ENCODE measurements around the gene CIAO2A. TPM values are rescaled to one million over a fixed set of nuclear protein-coding genes. Genes with fewer than 3 reads are reported as not detected.
"Not testable (repeated sequence)": the region's sequence is repeated elsewhere in the genome, so short reads cannot be mapped to it uniquely, and the experiment has no call there.

Gene CIAO2A
- total RNA-seq, 1 experiment from 2014 or later = 38.7 TPM

DNA sequence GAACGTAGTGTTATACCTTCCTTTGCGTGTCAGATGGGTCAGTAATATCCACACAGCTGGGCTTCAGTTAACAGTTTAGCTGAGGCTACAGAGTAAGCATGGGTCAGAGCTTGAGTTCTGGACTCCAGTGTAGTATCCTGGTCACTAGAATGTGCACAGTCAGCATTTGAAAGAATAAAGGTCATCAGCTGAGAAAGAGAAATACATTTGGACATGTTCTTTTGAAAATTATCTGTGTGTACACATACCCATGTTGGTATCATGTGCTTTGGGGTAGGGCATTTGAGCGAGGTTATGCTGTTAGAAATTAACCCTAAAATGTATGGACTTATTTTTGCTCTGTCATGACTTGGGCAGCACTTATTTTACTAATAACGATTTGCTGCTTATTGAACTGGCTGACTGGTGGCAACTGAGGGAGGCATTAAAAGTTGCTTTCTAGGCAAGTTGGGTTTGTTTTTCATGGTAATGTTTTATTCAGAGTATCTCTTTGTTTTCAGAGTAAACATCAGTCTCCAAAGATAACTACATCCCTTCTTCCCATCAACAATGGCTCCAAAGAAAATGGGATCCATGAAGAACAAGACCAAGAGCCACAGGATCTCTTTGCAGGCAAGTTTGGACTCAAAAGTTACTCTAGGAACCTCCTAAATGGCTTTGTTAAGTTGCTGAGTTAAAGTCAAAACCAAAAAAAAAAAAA is 18.6 kb upstream of the CIAO2A start:
- no peak overlapping the region for H3K4me3 Mint-ChIP-seq (ENCODE audit: unreplicated experiment)
- H3K4me1 Mint-ChIP-seq (ENCODE audit: insufficient read depth, unreplicated experiment) = peaks cover 18% of the 10 kb centered on the region
- H3K9me3 Mint-ChIP-seq (ENCODE audit: unreplicated experiment) = no peaks in the 10 kb centered on the region
- H3K27ac Mint-ChIP-seq (ENCODE audit: low read depth, unreplicated experiment) = no peak overlapping the region
- ChIA-PET CTCF (no interaction called here), POLR2A (interaction anchor here (0.6 to 1.9 kb wide), 4 partner anchors 14 to 1064 kb away, joined by 3 to 5 read pairs (median 4); partner anchors contain the start of gene SNX1)
- DNase-seq (ENCODE audit: unreplicated experiment) = no peak
- H3K36me3 Mint-ChIP-seq (ENCODE audit: insufficient read depth, unreplicated experiment) = peaks cover 46% of the 10 kb centered on the region
- intact Hi-C loops (cut with micrococcal nuclease) = no loop called here
- H3K27me3 Mint-ChIP-seq (ENCODE audit: insufficient read depth, unreplicated experiment) = no peaks in the 10 kb centered on the region
- no peak for TF ChIP-seq CTCF (IDR thresholded peaks at IDR 0.05; ENCODE audit: unreplicated experiment)
- no TSS peak for BruUV-seq (replicated peaks)

DNA sequence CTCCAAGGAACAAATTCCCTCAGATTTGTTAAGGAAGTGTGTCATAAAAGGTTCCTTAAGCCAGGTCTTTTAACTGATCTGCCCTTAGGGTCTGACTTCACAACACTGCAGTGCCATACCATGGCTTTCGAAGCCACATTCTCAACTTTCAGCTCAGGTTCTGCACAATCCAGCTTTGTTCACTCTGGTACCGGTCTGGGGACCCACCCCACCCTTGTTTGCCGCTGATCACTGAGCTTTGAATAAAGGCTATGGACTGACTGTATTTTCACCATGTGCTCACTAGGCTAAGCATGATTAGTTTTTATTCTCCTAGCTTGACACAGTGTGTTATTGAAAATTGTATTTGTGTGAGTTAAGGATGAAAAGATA is 18.0 kb upstream of the CIAO2A start:
- no peaks in the 10 kb centered on the region for H3K27me3 Mint-ChIP-seq (ENCODE audit: insufficient read depth, unreplicated experiment)
- H3K36me3 Mint-ChIP-seq (ENCODE audit: insufficient read depth, unreplicated experiment) = peaks cover 41% of the 10 kb centered on the region
- CTCF ChIA-PET = interaction anchor here (0.7 kb wide), 2 partner anchors 15 to 279 kb away, joined by 4 to 5 read pairs; partner anchors contain the start of gene SNX1
- H3K9me3 Mint-ChIP-seq (ENCODE audit: unreplicated experiment) = no peaks in the 10 kb centered on the region
- H3K4me3 Mint-ChIP-seq (ENCODE audit: unreplicated experiment) = no peak overlapping the region
- TF ChIP-seq CTCF (IDR thresholded peaks at IDR 0.05; ENCODE audit: unreplicated experiment) = no peak
- BruUV-seq (replicated peaks) = no TSS peak
- POLR2A ChIA-PET = interaction anchor here (0.6 to 1.9 kb wide), 4 partner anchors 14 to 1064 kb away, joined by 3 to 5 read pairs (median 4); partner anchors contain the start of gene SNX1
- peaks cover 18% of the 10 kb centered on the region for H3K4me1 Mint-ChIP-seq (ENCODE audit: insufficient read depth, unreplicated experiment)
- intact Hi-C loops (cut with micrococcal nuclease) = no loop called here
- H3K27ac Mint-ChIP-seq (ENCODE audit: low read depth, unreplicated experiment) = no peak overlapping the region
- no peak for DNase-seq (ENCODE audit: unreplicated experiment)

DNA sequence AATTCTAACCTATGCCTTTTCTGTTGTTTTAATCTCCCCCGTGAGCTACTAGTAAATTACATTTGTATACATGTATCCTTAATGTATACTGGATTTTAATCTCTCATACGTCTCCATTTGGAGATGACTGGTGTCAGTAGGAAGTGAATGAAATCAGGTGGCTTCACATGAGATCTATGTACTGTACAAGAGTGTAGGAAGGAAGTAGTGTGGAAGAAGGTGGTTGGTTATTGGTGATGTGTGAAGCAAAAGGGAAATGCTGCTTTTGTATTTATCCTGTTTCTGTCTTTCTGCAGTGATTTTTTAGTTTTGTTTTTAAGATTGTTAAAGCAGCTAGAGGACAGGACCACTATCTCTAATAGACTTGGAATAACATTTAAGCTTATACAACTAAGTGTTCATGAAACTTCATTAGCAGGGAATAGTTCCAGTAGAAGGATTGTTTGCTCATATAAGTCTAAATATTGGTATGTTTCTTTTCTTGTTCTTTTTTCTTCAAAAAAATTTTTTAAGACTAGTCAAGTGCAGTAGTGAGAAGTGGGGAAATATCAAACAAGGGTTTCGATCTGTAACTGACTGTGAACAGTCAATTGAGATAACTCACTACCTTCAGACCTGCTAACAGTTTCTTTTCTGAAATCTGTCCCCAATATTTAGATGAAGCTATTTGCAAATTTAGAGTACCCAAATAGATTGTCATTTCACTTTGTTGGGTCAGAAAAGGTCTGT is 17.5 kb upstream of the CIAO2A start:
- Mint-ChIP-seq H3K4me3 (ENCODE audit: unreplicated experiment) (no peak overlapping the region), H3K27me3 (ENCODE audit: insufficient read depth, unreplicated experiment) (no peaks in the 10 kb centered on the region), H3K4me1 (ENCODE audit: insufficient read depth, unreplicated experiment) (peaks cover 18% of the 10 kb centered on the region), H3K9me3 (ENCODE audit: unreplicated experiment) (no peaks in the 10 kb centered on the region), H3K36me3 (ENCODE audit: insufficient read depth, unreplicated experiment) (peaks cover 38% of the 10 kb centered on the region), H3K27ac (ENCODE audit: low read depth, unreplicated experiment) (no peak overlapping the region)
- intact Hi-C loops (cut with micrococcal nuclease) = no loop called here
- POLR2A ChIA-PET = interaction anchor here (1.2 to 1.9 kb wide), 3 partner anchors 13 to 16 kb away, joined by 4 to 5 read pairs (median 5); partner anchors contain the start of gene SNX1
- CTCF ChIA-PET = interaction anchor here (0.6 to 0.9 kb wide), 4 partner anchors 15 to 279 kb away, joined by 3 to 5 read pairs (median 4); partner anchors contain the start of gene SNX1
- no peak for DNase-seq (ENCODE audit: unreplicated experiment)
- TF ChIP-seq CTCF (IDR thresholded peaks at IDR 0.05; ENCODE audit: unreplicated experiment) = no peak
- BruUV-seq (replicated peaks) = no TSS peak

DNA sequence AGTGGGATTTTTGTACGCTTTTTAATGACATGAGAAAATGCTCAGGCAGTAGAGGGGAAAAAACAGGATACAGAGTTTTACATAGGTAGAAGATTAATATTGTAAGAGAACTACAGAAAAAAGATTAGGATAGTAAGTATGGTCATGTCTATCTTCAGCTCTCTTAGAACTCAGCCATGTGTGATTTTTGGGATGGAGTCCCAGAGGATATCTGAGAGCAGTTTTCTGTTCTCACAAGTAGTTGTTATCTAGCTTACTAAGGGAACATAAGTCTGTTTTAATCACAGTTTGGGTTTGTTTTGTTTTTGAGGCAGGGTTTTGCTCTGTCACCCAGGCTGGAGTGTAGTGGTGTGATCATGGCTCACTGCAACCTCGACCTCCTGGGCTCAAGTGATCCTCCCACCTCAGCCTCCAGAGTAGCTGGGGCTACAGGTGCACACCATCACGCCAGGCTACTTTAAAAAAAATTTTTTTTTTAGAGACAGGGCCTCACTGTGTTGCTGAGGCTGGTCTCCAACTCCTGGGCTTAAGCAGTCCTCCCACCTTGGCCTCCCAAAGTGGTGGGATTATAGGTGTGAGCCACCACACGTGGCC is 16.6 kb upstream of the CIAO2A start:
- Mint-ChIP-seq H3K4me1 (ENCODE audit: insufficient read depth, unreplicated experiment) (peaks cover 23% of the 10 kb centered on the region), H3K36me3 (ENCODE audit: insufficient read depth, unreplicated experiment) (peaks cover 29% of the 10 kb centered on the region)
- H3K27me3 Mint-ChIP-seq (ENCODE audit: insufficient read depth, unreplicated experiment); H3K27ac Mint-ChIP-seq (ENCODE audit: low read depth, unreplicated experiment); BruUV-seq (replicated peaks); H3K4me3 Mint-ChIP-seq (ENCODE audit: unreplicated experiment); intact Hi-C loops (cut with micrococcal nuclease); DNase-seq (ENCODE audit: unreplicated experiment); H3K9me3 Mint-ChIP-seq (ENCODE audit: unreplicated experiment): not testable (repeated sequence)
- POLR2A ChIA-PET = interaction anchor here (1.9 kb wide), 1 partner anchor 15 kb away, joined by 5 read pairs; the partner anchor contains the start of gene SNX1
- CTCF ChIA-PET = interaction anchor here (0.5 to 0.9 kb wide), 2 partner anchors 26 to 44 kb away, joined by 3 to 5 read pairs; no protein-coding TSS in a partner anchor
